GM12875 (cell line): Measurements from ENCODE around the gene UBC.
"Not testable (repeated sequence)": the region's sequence is repeated elsewhere in the genome, so short reads cannot be mapped to it uniquely, and the experiment has no call there.

Experiments used
- H3K4me3 ChIP-seq: one replicate; pipeline ENCODE4 v1.5.1; 2011; ENCODE audit warnings: low read depth, low read length, control low read depth
- CTCF ChIP-seq: IDR thresholded peaks from 2 replicates; pipeline ENCODE4 v1.5.1; 2011; ENCODE audit warnings: low read depth, mild to moderate bottlenecking, control low read depth, inconsistent platforms, low read length, moderate library complexity, borderline replicate concordance; ENCODE audit not compliant: insufficient read depth

UBC gene

GRCh38 chr12:124910561-124911478, 3.6 kb downstream of the UBC start:
- TF ChIP-seq CTCF = no peak
- no peak overlapping the region for H3K4me3 ChIP-seq

GRCh38 chr12:124909831-124910560, 4.5 kb downstream of the UBC start:
- no peak overlapping the region for H3K4me3 ChIP-seq
- no peak for TF ChIP-seq CTCF

- TF ChIP-seq CTCF = peak; percentile 89
- no peak overlapping the region for H3K4me3 ChIP-seq
Measured at GRCh38 chr12:124906606-124907261, 7.7 kb downstream of the UBC start.

GRCh38 chr12:124904306-124905098, 9.9 kb downstream of the UBC start:
- no peak overlapping the region for H3K4me3 ChIP-seq
- no peak for TF ChIP-seq CTCF

- no peak overlapping the region for H3K4me3 ChIP-seq
- no peak for TF ChIP-seq CTCF
Measured at GRCh38 chr12:124902916-124903315, 11.5 kb downstream of the UBC start.

- TF ChIP-seq CTCF = no peak
- no peak overlapping the region for H3K4me3 ChIP-seq
Measured at GRCh38 chr12:124901003-124901402, 13.4 kb downstream of the UBC start.

GRCh38 chr12:124900345-124900795, 14.1 kb downstream of the UBC start:
- H3K4me3 ChIP-seq = not testable (repeated sequence)
